WTC11 (cell line): Measurements from ENCODE around the gene ADCY2.

ENCODE experiments used
- ATF3 ChIP-seq: sonication (generic); formaldehyde crosslinking; conservative IDR thresholded peaks from 2 replicates; pipeline ENCODE4 v1.8.1; 2022; ENCODE audit warnings: mild to moderate bottlenecking, missing genetic modification reagents
- CTCF ChIP-seq: fragments of 200-600 bp; IDR thresholded peaks from 2 replicates; pipeline ENCODE4 v1.8.0; 2022; ENCODE audit warnings: antibody characterized with exemption
- ESRRA ChIP-seq: sonication (generic); formaldehyde crosslinking; IDR thresholded peaks from 2 replicates; pipeline ENCODE4 v1.8.1; 2022; ENCODE audit warnings: mild to moderate bottlenecking, missing genetic modification reagents, borderline replicate concordance
- MLX ChIP-seq: sonication (generic); formaldehyde crosslinking; IDR thresholded peaks from 2 replicates; pipeline ENCODE4 v1.8.1; 2023; ENCODE audit warnings: mild to moderate bottlenecking, missing genetic modification reagents, moderate library complexity
- USF1 ChIP-seq: sonication (generic); formaldehyde crosslinking; IDR thresholded peaks from 2 replicates; pipeline ENCODE4 v1.8.0; 2022; ENCODE audit warnings: mild to moderate bottlenecking, missing genetic modification reagents

GRCh38 chr5:7657153-7657552 is 261.2 kb downstream of the ADCY2 start:
- TF ChIP-seq USF1 (no peak), CTCF (no peak), ESRRA (CRISPR knock-in tag) (no peak), MLX (CRISPR knock-in tag) (no peak), ATF3 (CRISPR knock-in tag) (no peak)
